ENCODE measurements around the gene DLEU7. TPM values are rescaled to one million over a fixed set of nuclear protein-coding genes. Genes with fewer than 3 reads are reported as not detected.

Gene DLEU7
- total RNA-seq, result 0.54 TPM

DNA sequence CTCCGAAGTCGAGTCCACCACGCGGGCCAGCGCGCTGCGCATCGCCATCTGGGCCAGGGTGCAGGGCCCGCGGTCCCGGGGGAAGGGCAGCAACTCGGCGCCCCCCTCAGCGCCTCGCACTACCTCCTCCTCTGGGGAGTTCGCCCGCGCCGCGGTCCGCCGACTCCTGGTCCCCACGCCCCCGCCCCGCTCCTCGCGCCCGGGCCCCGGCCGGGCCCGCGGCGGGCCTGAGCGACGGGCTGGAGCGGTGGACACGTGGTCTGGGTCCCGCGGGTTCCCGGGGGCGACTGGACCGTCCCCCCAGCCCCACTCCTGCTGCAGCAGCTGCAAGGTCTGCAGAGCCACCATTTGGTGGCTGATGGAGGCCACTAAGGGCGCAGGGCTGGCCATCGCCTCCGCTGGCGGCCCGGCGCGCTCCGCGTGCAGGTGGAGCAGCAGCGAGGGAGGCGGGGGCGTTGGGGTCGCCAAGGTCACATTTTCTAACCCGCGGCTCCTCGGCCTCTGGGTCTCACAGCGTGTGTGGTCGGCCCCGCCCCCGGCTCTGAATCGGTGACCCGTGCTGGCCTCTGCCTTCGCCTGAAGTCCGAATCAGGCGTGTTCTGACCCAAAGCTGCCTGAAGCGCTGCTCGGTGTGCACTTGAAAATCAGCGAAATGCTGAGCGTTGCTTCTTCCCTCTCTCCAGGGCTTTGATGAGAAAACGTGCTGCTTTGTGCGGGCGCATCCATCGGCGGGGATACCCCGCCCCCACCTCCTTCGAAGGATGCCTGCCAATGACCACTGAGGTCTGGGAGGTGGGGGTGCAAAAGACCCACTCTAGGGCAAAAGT lies at the start of gene DLEU7:
DLEU7 (minus strand) TSS at position 436 of the 827 bp plus-strand sequence; CDS start at position 390, 46 bp downstream.
- no peak for DNase-seq (ENCODE audit: low read depth in 2 of 3, low spot score in 2 of 3)

DNA sequence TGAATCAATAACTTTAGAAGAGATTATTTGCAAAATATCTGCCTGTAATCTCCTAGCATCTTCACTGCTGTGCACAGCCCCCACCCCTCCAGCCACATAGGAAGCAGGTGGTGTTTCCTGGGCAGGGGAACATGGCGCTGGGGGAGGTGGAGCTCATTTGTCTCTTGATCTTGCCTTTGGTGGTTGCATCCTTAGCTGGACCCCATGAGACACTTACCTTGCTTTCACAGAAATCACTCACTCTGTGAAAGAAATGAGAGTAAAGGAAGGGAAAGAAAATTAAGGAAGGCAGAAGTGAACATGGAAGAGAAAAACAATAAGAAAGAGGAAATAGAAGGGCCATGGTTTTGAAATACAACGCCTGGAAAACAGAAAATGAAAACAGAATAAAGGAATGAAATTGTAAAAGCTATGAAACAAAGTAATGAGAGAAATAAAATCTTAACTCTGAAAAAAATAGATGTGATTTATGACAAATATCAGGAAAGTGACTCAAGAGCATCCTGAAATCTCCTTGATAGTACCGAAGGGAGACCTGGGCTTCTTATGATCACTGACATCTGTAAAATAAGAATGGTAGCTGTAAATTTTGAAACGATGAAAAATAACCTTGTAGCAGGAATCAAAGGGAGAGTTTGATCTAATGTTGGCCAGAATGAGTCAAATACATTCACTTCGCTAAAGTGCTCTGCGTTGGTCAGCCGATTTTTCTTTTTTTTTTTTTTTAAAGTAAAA lies 48.9 kb upstream of the DLEU7 start:
- peak in 2 of 3 donors; percentile 62 to 89 for DNase-seq (ENCODE audit: low read depth in 2 of 3, low spot score in 2 of 3)

DNA sequence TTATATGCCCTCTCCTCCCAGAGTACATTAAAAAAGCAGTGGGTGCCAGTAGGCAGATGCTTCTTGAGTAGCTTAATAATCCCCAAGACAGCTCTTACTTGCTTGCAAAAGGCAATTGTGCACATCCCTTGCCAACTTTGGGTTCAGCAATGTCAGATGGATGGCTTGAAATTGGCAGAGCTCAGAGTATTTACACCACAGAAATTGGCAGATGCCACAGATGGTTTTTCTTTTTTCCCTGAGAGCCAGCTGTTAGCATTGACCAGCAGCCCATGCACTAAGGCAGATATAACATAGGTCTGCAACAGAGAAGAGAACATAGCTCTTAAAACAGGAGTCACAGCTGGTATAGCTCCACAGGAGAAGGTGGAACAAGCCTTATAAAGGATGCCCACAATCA lies 47.7 kb upstream of the DLEU7 start:
- DNase-seq (ENCODE audit: low read depth in 2 of 3, low spot score in 2 of 3), result no peak

DNA sequence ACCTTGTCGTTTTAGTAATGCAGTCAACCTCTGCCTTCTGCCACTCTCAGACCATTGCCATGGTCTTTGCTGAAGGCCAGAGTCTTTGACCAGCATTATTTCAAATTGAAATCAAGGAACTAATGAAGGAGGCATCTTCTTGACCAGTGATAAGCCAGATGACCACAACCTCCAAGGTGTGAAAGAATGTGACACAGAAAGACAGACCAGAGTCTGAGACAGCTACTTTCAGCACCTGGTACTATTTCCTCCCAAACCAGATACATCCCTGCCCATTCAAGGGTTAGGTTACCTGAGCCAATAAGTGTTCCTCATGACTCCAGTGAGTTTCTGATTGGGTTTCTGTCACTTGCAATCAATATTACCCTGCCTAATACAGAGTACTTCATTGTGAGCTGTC lies 45.8 kb upstream of the DLEU7 start:
- DNase-seq (ENCODE audit: low read depth in 2 of 3, low spot score in 2 of 3), result no peak

DNA sequence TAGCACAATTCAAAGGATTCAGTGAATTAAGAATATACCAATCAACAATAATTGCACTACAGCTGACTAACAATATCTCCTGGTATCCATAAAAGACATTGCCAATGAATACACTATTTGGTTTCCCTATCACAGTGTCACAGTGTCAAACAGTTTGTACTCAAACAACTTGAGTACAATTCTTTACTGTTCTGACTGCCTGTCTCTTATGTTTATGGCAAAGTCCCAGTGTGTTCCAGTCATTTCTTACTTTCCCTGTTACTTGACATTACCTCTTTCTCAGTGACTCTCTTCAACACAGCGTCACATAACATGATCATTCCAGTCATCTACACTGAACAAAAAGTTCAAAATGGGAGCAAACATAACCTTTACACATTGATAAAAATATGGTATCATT lies 44.9 kb upstream of the DLEU7 start:
- DNase-seq (ENCODE audit: low read depth in 2 of 3, low spot score in 2 of 3), result no peak

DNA sequence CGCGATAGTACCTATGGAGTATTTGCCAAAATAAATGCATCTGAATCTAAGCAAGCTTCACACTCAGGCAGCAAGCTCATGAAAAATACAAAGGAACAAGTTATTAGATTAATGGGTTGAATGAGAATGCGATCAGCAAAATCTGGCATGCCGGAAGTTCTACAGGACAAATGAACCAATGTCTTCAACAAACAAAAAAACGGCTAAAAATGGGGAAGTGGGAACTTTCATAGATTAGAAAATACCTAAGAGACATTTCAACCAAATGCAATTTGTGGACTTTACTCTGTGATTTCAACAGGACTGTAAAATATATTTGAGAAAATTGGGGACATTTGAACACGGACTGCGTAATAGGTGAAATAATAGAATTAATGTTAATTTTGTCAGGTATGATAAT lies 43.7 kb upstream of the DLEU7 start:
- no peak for DNase-seq (ENCODE audit: low read depth in 2 of 3, low spot score in 2 of 3)

DNA sequence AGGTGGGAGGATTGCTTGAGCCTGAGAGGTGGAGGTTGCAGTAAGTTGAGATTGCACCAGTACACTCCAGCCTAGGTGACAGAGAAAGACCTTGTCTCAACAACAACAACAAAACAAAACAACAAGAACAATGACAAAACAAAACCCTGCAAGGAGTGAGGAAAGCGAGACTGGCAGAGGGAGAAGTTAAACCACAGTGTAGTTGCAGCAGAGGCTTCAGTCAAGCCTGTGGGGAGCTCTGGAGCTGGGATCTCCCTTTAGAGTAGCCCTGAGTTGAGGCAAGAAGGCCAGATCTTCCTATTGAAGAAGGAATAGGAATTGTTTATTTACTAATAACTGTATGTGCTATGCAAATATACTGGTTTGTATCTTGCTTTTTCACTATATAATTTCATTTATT lies 40.8 kb upstream of the DLEU7 start:
- no peak for DNase-seq (ENCODE audit: low read depth in 2 of 3, low spot score in 2 of 3)

DNA sequence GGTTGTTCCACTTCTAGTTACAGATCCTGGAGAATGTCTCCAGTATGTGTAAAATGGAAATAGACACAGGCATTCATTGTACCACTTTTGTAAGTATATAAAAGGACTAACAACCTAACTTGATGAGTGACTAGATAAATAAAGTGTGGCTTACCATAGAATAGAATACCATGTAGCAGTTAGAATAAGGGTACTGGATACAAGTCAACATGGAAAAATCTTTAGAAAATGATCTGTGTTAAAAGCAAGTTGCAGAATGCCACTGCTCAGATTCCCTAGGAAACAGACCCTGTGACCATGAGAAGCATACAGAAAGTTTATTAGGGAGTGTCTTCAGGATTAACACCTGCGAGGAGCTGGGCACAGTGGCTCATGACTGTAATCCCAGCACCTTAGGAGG lies 40.2 kb upstream of the DLEU7 start:
- no peak for DNase-seq (ENCODE audit: low read depth in 2 of 3, low spot score in 2 of 3)

DNA sequence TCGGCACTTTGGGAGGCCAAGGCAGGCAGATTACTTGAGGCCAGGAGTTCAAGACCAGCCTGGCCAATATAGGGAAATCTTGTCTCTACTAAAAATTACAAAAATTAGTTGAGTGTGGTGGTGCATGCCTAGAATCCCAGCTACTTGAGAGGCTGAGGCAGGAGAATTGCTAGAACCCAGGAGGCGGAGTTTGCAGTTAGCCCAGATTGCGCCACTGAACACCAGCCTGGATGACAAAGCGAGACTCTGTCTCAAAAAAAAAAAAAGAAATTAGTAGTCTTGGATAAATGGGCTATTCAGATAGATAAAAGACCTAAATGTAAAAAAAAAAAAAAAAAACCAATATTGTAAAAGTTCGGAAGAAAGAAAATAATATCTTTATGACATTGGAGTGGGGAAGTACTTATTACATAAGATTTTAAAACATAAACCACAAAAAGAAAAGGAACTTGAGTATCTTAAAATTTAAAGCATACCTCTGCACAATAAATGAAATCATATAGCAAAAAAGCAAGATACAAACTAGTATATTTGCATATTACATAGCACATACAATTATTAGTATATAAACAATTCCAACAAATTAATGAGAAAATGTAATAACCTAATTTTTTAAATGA lies 39.4 kb upstream of the DLEU7 start:
- no peak for DNase-seq (ENCODE audit: low read depth in 2 of 3, low spot score in 2 of 3)

DNA sequence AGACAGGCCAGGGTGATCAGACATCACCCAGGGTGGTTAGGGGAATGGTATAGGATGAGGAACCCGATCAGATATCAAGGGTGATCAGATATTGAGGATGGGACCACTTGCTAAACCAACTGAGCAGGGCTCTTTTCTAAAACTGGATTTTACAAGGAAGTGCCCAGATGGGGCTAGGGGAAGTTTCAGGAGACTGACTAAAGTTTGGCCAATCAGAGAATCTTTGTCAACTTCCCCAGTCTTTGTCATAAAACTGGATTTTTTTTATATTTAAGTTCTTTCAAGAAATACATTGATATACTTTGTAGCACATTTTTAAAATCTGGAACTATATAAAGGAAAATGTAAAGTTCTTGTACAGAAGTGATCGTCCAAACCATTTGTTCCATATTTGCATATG lies 30.5 kb upstream of the DLEU7 start:
- no peak for DNase-seq (ENCODE audit: low read depth in 2 of 3, low spot score in 2 of 3)

DNA sequence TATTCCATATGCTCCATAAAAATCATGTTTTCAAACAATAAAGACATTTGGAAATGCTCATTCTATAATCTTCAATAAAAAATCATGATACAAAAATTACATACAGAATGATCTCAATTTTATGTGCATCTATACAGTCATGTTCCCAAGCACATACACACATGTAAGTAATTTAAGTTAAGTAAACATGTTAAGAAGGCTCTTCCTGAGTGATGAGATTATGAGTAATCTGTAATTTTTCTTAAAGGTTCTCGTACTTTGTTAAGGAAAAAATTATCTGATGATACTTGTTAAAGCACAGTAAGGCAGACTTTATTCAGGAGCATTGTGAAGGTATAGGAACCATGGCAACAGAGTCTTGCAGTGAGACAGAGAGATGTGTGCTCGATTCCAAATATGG lies 30.0 kb upstream of the DLEU7 start:
- no peak for DNase-seq (ENCODE audit: low read depth in 2 of 3, low spot score in 2 of 3)

DNA sequence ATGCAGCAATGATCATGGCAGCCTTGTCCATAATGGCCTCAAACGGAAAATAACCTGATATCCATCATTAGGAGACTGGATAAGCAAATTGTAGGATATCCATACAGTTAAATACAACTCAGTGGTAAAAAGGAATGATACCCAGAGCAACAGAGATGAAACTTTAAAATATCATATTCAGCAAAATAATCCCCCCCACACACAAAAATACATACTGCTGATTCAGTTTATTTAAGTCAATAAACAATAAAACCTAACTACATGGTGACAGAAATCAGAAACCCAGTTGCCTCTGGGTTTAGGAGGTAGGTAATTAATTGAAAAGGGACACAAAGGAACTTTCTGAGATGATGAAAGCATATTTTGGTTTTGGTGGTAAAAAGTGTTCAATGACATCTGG lies 27.9 kb upstream of the DLEU7 start:
- no peak for DNase-seq (ENCODE audit: low read depth in 2 of 3, low spot score in 2 of 3)

DNA sequence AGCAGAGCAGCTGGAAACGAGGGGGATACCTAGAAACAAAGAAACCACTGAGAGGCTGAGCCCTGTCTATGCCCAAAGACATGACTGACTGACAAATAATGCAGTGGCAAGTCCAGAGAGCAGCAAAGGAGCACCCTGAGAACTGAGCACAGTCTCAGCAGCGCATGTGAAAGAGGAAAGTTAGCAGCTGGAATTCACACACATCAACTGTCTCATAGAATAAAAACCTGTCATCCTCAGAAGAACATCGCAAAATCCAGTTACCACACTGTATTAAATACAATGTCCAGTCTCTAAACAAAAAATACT lies 24.1 kb upstream of the DLEU7 start:
- DNase-seq (ENCODE audit: low read depth in 2 of 3, low spot score in 2 of 3), result no peak

DNA sequence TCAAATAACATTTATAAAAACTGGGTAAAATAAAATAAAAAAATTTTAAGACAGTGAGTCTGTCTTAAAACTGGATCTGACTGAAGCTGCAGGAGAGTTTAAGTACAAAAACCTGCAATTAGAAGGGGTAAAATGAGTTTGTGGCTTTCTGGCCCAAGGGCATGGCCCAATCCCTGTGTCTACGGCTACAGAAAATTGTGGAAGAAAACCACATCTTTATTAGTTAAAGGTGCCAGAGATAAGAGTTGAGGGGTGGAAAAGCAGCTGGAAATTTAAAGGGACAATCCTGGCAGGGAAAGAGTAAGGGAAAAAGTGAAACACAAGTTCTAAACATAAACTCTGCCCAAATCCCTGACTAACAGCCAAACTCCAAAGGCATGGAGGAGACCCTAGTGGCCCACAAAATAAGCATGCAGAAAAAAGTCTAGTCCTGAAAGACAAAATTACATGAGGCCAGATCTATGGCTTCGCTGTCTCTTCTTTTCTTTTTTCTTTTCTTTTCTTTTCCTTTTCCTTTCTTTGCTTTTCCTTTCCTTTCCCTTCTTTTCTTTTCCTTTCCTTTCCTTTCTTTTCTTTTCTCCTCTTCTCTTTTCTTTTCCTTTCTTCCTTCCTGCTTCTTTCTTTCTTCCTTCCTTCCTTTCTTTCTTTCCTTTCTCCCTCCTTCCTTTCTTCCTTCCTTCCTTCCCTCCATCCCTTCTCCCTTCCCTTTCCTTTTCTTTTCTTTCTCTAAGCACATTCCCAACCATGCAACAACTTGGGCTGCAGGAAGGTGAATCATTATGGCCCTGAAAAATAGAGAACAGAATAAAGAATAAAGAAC lies 23.5 kb upstream of the DLEU7 start:
- DNase-seq (ENCODE audit: low read depth in 2 of 3, low spot score in 2 of 3), result no peak

DNA sequence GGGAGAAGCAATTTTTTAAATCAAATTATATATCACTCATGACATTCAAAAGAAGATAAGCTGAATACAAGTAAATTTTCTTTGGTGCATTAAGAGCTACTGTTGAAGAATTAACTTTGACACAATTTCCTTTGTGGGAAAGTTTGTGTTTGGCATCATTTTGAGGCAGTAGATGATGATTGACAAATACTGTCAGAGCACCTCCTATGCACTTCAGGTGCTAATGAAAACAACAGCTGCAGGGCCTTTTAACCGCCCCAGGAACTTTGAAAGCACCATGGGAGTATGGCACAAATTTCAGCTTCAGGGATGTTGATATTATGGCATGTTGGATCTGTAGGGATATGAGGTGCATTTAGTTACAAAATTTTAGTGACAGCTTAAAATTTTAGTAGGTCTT lies 21.0 kb upstream of the DLEU7 start:
- no peak for DNase-seq (ENCODE audit: low read depth in 2 of 3, low spot score in 2 of 3)

DNA sequence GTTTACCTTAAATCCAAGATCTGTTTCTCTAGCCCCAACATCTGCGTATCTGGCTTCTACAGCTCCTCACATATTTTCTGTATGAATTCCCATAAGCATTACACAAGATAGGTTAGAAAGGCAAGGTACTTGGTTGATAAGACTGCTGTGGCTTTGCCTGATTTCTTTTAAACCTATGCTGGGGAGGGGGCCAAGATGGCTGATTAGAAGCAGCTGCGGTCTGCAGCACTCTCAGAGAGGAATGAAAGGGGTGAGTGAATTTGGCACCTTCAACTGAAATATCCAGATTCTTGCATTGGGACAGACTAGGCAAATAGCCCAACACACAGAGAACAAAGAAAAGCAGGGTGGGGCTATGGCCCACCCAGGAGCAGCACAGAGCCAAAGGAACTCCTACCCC lies 12.2 kb upstream of the DLEU7 start:
- DNase-seq (ENCODE audit: low read depth in 2 of 3, low spot score in 2 of 3), result no peak

DNA sequence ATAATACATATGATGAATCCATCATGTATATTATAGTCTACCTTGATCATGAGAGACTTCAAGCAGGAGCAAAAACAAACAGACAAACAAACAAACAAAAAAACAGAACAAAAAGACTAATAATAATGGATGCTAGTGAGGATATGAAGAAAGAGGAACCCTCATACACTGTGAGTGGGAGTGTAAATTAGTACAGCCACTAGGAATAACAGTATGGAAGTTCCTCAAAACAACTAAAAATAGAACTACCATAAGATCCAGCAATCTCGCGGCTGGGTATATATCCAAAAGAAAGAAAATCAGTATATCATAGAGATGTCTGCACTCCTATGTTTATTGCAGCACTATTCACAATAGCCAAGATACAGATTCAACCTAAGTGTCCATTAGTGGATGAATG lies 7.0 kb upstream of the DLEU7 start:
- no peak for DNase-seq (ENCODE audit: low read depth in 2 of 3, low spot score in 2 of 3)

DNA sequence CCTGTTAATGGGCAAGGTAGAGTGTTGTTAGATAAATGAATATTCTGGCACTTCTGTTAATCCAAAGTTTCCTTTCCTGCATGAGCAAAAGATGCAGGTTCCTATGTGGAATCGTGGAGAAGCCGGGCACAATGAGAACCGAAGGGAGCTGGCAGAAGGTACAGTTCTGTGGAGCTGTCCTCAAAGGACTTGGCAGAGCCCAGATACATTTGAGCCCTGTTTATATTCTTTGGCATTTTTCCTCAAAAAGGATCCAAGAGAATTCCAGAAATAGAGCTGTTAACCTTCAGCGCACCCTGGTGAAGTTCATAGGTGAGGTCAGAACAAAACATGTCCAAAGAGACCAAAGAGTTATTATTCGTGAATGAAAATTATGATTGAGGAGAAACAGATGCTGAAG lies 4.0 kb upstream of the DLEU7 start:
- no peak for DNase-seq (ENCODE audit: low read depth in 2 of 3, low spot score in 2 of 3)

DNA sequence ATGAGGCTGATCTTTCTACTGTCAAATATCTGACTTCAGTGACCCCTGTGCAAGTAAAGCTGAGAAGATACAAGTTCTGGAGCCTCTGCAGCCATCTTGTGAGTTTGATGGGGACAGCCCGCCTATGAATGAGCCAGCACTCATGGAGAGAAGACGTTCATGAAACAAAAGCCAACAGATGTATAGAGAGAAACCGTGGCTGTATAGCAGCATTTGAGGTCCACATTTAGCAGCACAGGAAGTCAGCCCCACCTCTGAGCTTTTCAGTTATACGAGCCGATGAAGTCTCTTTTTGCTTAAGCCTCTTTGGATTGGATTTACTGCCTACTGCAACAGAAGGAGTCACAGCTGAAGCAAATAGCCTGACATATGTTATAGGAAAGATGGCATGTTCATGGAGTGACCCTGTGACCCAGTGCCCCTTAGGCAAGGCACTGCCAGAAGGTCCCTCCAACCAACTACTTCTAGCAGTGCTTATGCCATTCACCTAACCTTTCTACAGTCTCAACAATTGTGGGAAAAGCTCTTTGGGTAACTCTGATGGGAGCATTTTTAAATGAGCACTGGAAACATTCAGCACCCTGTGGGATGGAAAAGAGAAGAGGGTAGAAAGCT lies 3.5 kb upstream of the DLEU7 start:
- no peak for DNase-seq (ENCODE audit: low read depth in 2 of 3, low spot score in 2 of 3)

DNA sequence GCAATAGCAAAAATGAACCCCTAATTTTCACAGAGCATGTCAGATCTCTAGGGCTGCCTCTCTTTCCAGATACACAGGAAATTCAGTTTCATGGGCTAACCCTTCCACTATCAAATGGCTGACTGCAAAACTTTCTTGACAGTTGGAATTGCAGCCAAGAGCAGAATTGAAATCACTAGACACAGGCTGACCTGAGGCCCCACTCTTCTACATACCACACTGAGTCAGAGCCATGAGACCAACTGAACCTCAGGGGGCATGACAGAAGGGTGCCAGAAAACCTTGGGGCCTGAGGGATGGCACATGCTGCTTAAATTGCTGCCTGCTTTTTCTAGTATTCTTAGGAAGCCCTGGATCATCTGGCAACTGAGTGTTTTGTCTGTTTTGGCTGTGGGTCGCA lies 1.7 kb upstream of the DLEU7 start:
- DNase-seq (ENCODE audit: low read depth in 2 of 3, low spot score in 2 of 3), result no peak
